ENCODE measurements around the gene WDR33.

WDR33 gene

GRCh38 chr2:127664895-127665225 is 146.1 kb downstream of the WDR33 start (continued):
- TF ChIP-seq RARB (CRISPR knock-in tag; IDR thresholded peaks at IDR 0.05), result no peak
- no peak for TF ChIP-seq OSR1 (CRISPR knock-in tag; IDR thresholded peaks at IDR 0.05)
- no peak for TF ChIP-seq TOX (CRISPR knock-in tag; IDR thresholded peaks at IDR 0.05; ENCODE audit: borderline replicate concordance)
- TF ChIP-seq TCF4 (CRISPR knock-in tag; IDR thresholded peaks at IDR 0.05; ENCODE audit: borderline replicate concordance), result no peak
- no peak for TF ChIP-seq CREB5 (CRISPR knock-in tag; IDR thresholded peaks at IDR 0.05; ENCODE audit: low read depth)
- no peak for TF ChIP-seq GLIS3 (CRISPR knock-in tag; IDR thresholded peaks at IDR 0.05)
- TF ChIP-seq ZNF565 (CRISPR knock-in tag; conservative IDR thresholded peaks at IDR 0.05; ENCODE audit: low read depth), result no peak
- TF ChIP-seq PPARA (CRISPR knock-in tag; IDR thresholded peaks at IDR 0.05; ENCODE audit: borderline replicate concordance), result no peak
- no peak for TF ChIP-seq ZFP30 (CRISPR knock-in tag; IDR thresholded peaks at IDR 0.05)
- TF ChIP-seq TSHZ2 (CRISPR knock-in tag; IDR thresholded peaks at IDR 0.05), result no peak
- no peak for TF ChIP-seq ISL1 (CRISPR knock-in tag; IDR thresholded peaks at IDR 0.05)

GRCh38 chr2:127664065-127664894 is 146.7 kb downstream of the WDR33 start:
- no peak for TF ChIP-seq ZFP3 (CRISPR knock-in tag; IDR thresholded peaks at IDR 0.05)
- no peak for TF ChIP-seq CSDC2 (CRISPR knock-in tag; IDR thresholded peaks at IDR 0.05)
- no peak for TF ChIP-seq ZFP30 (CRISPR knock-in tag; IDR thresholded peaks at IDR 0.05)
- TF ChIP-seq ARNTL (CRISPR knock-in tag; IDR thresholded peaks at IDR 0.05; ENCODE audit: borderline replicate concordance, low read depth), result no peak
- no peak for ATAC-seq

- ATAC-seq, result no peak
- no peak for TF ChIP-seq ZNF70 (CRISPR knock-in tag; IDR thresholded peaks at IDR 0.05)
- TF ChIP-seq ZNF8 (CRISPR knock-in tag; IDR thresholded peaks at IDR 0.05), result no peak
- TF ChIP-seq OSR1 (CRISPR knock-in tag; IDR thresholded peaks at IDR 0.05), result no peak
- no peak for TF ChIP-seq CREB5 (CRISPR knock-in tag; IDR thresholded peaks at IDR 0.05; ENCODE audit: low read depth)
- TF ChIP-seq TSHZ2 (CRISPR knock-in tag; IDR thresholded peaks at IDR 0.05), result no peak
- no peak for TF ChIP-seq ZFP3 (CRISPR knock-in tag; IDR thresholded peaks at IDR 0.05)
- no peak for TF ChIP-seq SNAI2 (CRISPR knock-in tag; IDR thresholded peaks at IDR 0.05)
- no peak for TF ChIP-seq ZNF565 (CRISPR knock-in tag; conservative IDR thresholded peaks at IDR 0.05; ENCODE audit: low read depth)
- TF ChIP-seq ARNTL (CRISPR knock-in tag; IDR thresholded peaks at IDR 0.05; ENCODE audit: borderline replicate concordance, low read depth), result no peak
- TF ChIP-seq ZC3H10 (CRISPR knock-in tag; IDR thresholded peaks at IDR 0.05), result no peak
- no peak for TF ChIP-seq TOX (CRISPR knock-in tag; IDR thresholded peaks at IDR 0.05; ENCODE audit: borderline replicate concordance)
- no peak for TF ChIP-seq ISL1 (CRISPR knock-in tag; IDR thresholded peaks at IDR 0.05)
- no peak for TF ChIP-seq PPARA (CRISPR knock-in tag; IDR thresholded peaks at IDR 0.05; ENCODE audit: borderline replicate concordance)
- no peak for TF ChIP-seq CSRNP3 (CRISPR knock-in tag; IDR thresholded peaks at IDR 0.05)
- no peak for TF ChIP-seq CSDC2 (CRISPR knock-in tag; IDR thresholded peaks at IDR 0.05)
- no peak for TF ChIP-seq POU6F1 (CRISPR knock-in tag; IDR thresholded peaks at IDR 0.05; ENCODE audit: borderline replicate concordance, low read depth)
- no peak for TF ChIP-seq BACH2 (CRISPR knock-in tag; IDR thresholded peaks at IDR 0.05; ENCODE audit: borderline replicate concordance)
- no peak for TF ChIP-seq GLIS3 (CRISPR knock-in tag; IDR thresholded peaks at IDR 0.05)
- no peak for TF ChIP-seq RARB (CRISPR knock-in tag; IDR thresholded peaks at IDR 0.05)
These were observed 147.4 kb downstream of the WDR33 start for GRCh38 chr2:127663566-127664064.

Measured in SK-N-SH treated with all-trans-retinoic acid at 6 μM for 48 hours (cell line).